CD4-positive, alpha-beta T cell (primary cell): ENCODE measurements around the gene MIP. TPM values are rescaled to one million over a fixed set of nuclear protein-coding genes. Genes with fewer than 3 reads are reported as not detected.

Experiments used
- ATAC-seq: fragments of 200-7000 bp; cut with Tn5 transposase; one replicate; pipeline ENCODE4 v1.10.0; 2022; ENCODE audit warnings: mild to moderate bottlenecking; ENCODE audit not compliant: poor library complexity
- CTCF ChIA-PET: fragments of 350-600 bp; sonication (Branson Sonifier 250); formaldehyde crosslinking; loops from one replicate; lab custom pipeline; 2021; ENCODE audit warnings: antibody characterized with exemption, inconsistent platforms; lab: Charles Lee
- POLR2A ChIA-PET: fragments of 350-600 bp; sonication (Branson Sonifier 250); formaldehyde crosslinking; loops from one replicate; lab custom pipeline; 2021; ENCODE audit warnings: antibody characterized with exemption, inconsistent platforms; lab: Charles Lee
- DNase-seq, 14 experiments: peaks; one replicate each; pipeline ENCODE4 v3.0.0-alpha.2; 2013 to 2020; ENCODE audit warnings: mixed read lengths in 2 of 14
- H3K27ac ChIP-seq, 2 donors: one replicate each; pipeline versions ENCODE4 v1.5.1 to v1.7.0; 2013; ENCODE audit warnings: low read length in 2 of 2, low read depth in 1 of 2, mild to moderate bottlenecking in 1 of 2
- H3K27me3 ChIP-seq, 2 experiments: 1 replicate in 1 of 2; 2 replicates in 1 of 2; pipeline versions ENCODE4 v1.6.1 to v1.7.0; 2013; ENCODE audit warnings: low read length in 2 of 2, control low read depth in 1 of 2, mild to moderate bottlenecking in 1 of 2, moderate library complexity in 1 of 2; ENCODE audit not compliant: insufficient read depth in 2 of 2, control insufficient read depth in 1 of 2
- H3K36me3 ChIP-seq: one replicate; pipeline ENCODE4 v1.6.1; 2013; ENCODE audit warnings: low read length, control low read depth; ENCODE audit not compliant: insufficient read depth
- H3K4me1 ChIP-seq: one replicate; pipeline ENCODE4 v1.6.1; 2013; ENCODE audit warnings: low read length, control low read depth; ENCODE audit not compliant: insufficient read depth
- H3K4me3 ChIP-seq: one replicate; pipeline ENCODE4 v1.5.1; 2013; ENCODE audit warnings: mild to moderate bottlenecking, low read length, moderate library complexity
- H3K9me3 ChIP-seq, 2 experiments: 1 replicate in 1 of 2; 2 replicates in 1 of 2; pipeline versions ENCODE4 v1.6.1 to v1.7.0; 2013; ENCODE audit warnings: low read length in 2 of 2, mild to moderate bottlenecking in 2 of 2, control low read depth in 1 of 2, moderate library complexity in 1 of 2; ENCODE audit not compliant: control insufficient read depth in 1 of 2, insufficient read depth in 1 of 2
- H3K27ac Mint-ChIP-seq: one replicate; pipeline ENCODE4 v1.8.0; 2020; ENCODE audit warnings: mixed read lengths
- H3K27me3 Mint-ChIP-seq: one replicate; pipeline ENCODE4 v1.8.0; 2021; ENCODE audit warnings: mixed read lengths
- H3K36me3 Mint-ChIP-seq: one replicate; pipeline ENCODE4 v1.8.0; 2021; ENCODE audit warnings: low read depth, mixed read lengths
- H3K4me1 Mint-ChIP-seq: one replicate; pipeline ENCODE4 v1.8.0; 2021; ENCODE audit warnings: low read depth, mixed read lengths
- H3K4me3 Mint-ChIP-seq: one replicate; pipeline ENCODE4 v1.8.0; 2020; ENCODE audit warnings: mild to moderate bottlenecking, mixed read lengths
- H3K9me3 Mint-ChIP-seq: one replicate; pipeline ENCODE4 v1.8.0; 2020; ENCODE audit warnings: mixed read lengths
- CTCF ChIP-seq: fragments of 200-600 bp; IDR thresholded peaks from one replicate; pipeline ENCODE4 v1.8.0; 2022; ENCODE audit warnings: antibody characterized with exemption, mild to moderate bottlenecking
- intact Hi-C, 2 experiments: fragments of 100-400 bp; cut with DNase I in 1 of 2; cut with micrococcal nuclease in 1 of 2; formaldehyde crosslinking; loops; one replicate each; pipeline versions ENCODE4 v1.15.1 to v1.9.0; 2023 to 2025; cut with DNase I, micrococcal nuclease
- total RNA-seq, 174 experiments: library from RNA in 2 of 174; stranded (reverse) in 2 of 174; gene quantifications; one replicate each; pipeline ENCODE4 v1.2.3 and lab custom pipeline; 2021 to 2026

Gene MIP
- total RNA-seq, 2 experiments from 2014 or later = not detected

GRCh38 chr12:56462565-56462964, 8.1 kb upstream of the MIP start:
- ATAC-seq (no peak), DNase-seq (no peak)
- no peak overlapping the region for H3K4me3 ChIP-seq
- ChIA-PET POLR2A (no interaction called here), CTCF (no interaction called here)
- TF ChIP-seq CTCF = no peak
- no peaks in the 10 kb centered on the region for H3K27me3 ChIP-seq
- intact Hi-C loops = loop anchor here in 1 of 2 experiments (5.0 to 10.0 kb wide), 4 partner anchors 100 to 718 kb away; partner anchors contain the start of genes APOF, GDF11, PAN2 and STAT2
- Mint-ChIP-seq H3K9me3 (no peaks in the 10 kb centered on the region), H3K36me3 (no peaks in the 10 kb centered on the region), H3K4me1 (peaks cover 5% of the 10 kb centered on the region), H3K4me3 (no peak overlapping the region), H3K27ac (no peak overlapping the region), H3K27me3 (no peaks in the 10 kb centered on the region)
- H3K36me3 ChIP-seq = no peaks in the 10 kb centered on the region
- H3K27ac ChIP-seq = no peak overlapping the region
- no peaks in the 10 kb centered on the region for H3K9me3 ChIP-seq
- peaks cover 4% of the 10 kb centered on the region for H3K4me1 ChIP-seq

- POLR2A ChIA-PET = interaction anchor here (0.8 to 2.3 kb wide), 5 partner anchors 12 to 343 kb away, joined by 3 to 7 read pairs (median 4); partner anchors contain the start of genes GLS2, STAT2, TIMELESS and ZC3H10
- intact Hi-C loops = loop anchor here in 1 of 2 experiments (5.0 to 10.0 kb wide), 4 partner anchors 99 to 717 kb away; partner anchors contain the start of genes APOF, GDF11, PAN2 and STAT2
- no peak overlapping the region for H3K27ac Mint-ChIP-seq
- peaks cover 4% of the 10 kb centered on the region for H3K4me1 ChIP-seq
- H3K4me3 Mint-ChIP-seq = no peak overlapping the region
- ATAC-seq (no peak), DNase-seq (no peak)
- H3K9me3 ChIP-seq = no peaks in the 10 kb centered on the region
- no peak for TF ChIP-seq CTCF
- H3K27me3 ChIP-seq = no peaks in the 10 kb centered on the region
- no peaks in the 10 kb centered on the region for H3K9me3 Mint-ChIP-seq
- H3K4me1 Mint-ChIP-seq = peaks cover 5% of the 10 kb centered on the region
- H3K4me3 ChIP-seq = no peak overlapping the region
- H3K36me3 ChIP-seq = no peaks in the 10 kb centered on the region
- H3K27ac ChIP-seq = no peak overlapping the region
- H3K36me3 Mint-ChIP-seq = no peaks in the 10 kb centered on the region
- H3K27me3 Mint-ChIP-seq = no peaks in the 10 kb centered on the region
- CTCF ChIA-PET = interaction anchor here (1.0 kb wide), 2 partner anchors 13 to 268 kb away, joined by 3 read pairs; partner anchors contain the start of gene TIMELESS
Observed at GRCh38 chr12:56461235-56462159, 7.0 kb upstream of the MIP start.

- POLR2A ChIA-PET = interaction anchor here (0.6 to 0.9 kb wide), 2 partner anchors 19 to 98 kb away, joined by 3 read pairs; partner anchors contain the start of gene STAT2
- H3K4me3 Mint-ChIP-seq = no peak overlapping the region
- Histone ChIP-seq H3K27me3 (no peaks in the 10 kb centered on the region), H3K4me3 (no peak overlapping the region), H3K27ac (no peak overlapping the region), H3K36me3 (no peaks in the 10 kb centered on the region), H3K9me3 (no peaks in the 10 kb centered on the region), H3K4me1 (no peaks in the 10 kb centered on the region)
- TF ChIP-seq CTCF = no peak
- no peak for DNase-seq
- no peak overlapping the region for H3K27ac Mint-ChIP-seq
- intact Hi-C loops = no loop called here
- H3K36me3 Mint-ChIP-seq = no peaks in the 10 kb centered on the region
- no peaks in the 10 kb centered on the region for H3K9me3 Mint-ChIP-seq
- no peak for ATAC-seq
- no peaks in the 10 kb centered on the region for H3K27me3 Mint-ChIP-seq
- CTCF ChIA-PET = interaction anchor here (1.6 kb wide), 1 partner anchor 11 kb away, joined by 3 read pairs; the partner anchor contains the start of gene SPRYD4
- no peaks in the 10 kb centered on the region for H3K4me1 Mint-ChIP-seq
Observed at GRCh38 chr12:56457817-56458216, 3.4 kb upstream of the MIP start.
